HL-60 (cell line): ENCODE results near the gene FANCC.

Source experiments
- DNase-seq, 2 experiments: peaks; one replicate each; pipeline ENCODE4 v3.0.0-alpha.2; 2010 to 2020; ENCODE audit warnings: low read depth in 1 of 2, low spot score in 1 of 2
- H3K27ac ChIP-seq: fragments of 250-450 bp; sonication (Bioruptor Pico); replicated peaks from 2 replicates; pipeline ENCODE4 v1.5.1; 2020; ENCODE audit warnings: mild to moderate bottlenecking, moderate library complexity
- H3K27me3 ChIP-seq: fragments of 250-450 bp; sonication (Bioruptor Pico); 2 replicates; pipeline ENCODE4 v1.5.1; 2021; ENCODE audit warnings: mild to moderate bottlenecking, moderate library complexity; ENCODE audit not compliant: insufficient read depth, poor library complexity, severe bottlenecking
- H3K4me3 ChIP-seq: replicated peaks from 2 replicates; pipeline ENCODE4 v1.5.1; 2011; ENCODE audit warnings: mild to moderate bottlenecking, control low read depth, low read length; ENCODE audit not compliant: insufficient read depth
- GABPA ChIP-seq: IDR thresholded peaks from 2 replicates; pipeline ENCODE4 v1.6.1; 2012; ENCODE audit warnings: low read depth
- POLR2AphosphoS5 ChIP-seq: IDR thresholded peaks from 2 replicates; pipeline ENCODE4 v1.6.1; 2012; ENCODE audit warnings: low read depth
- SPI1 ChIP-seq: IDR thresholded peaks from 2 replicates; pipeline ENCODE4 v1.6.1; 2012; ENCODE audit warnings: low read depth, mild to moderate bottlenecking, borderline replicate concordance
- TF ChIP-seq, protein P1 (sequence below): IDR thresholded peaks from one replicate; pipeline ENCODE4 v1.5.1; 2011; ENCODE audit warnings: low read length, control low read depth, inconsistent platforms; ENCODE audit not compliant: insufficient read depth
- TF ChIP-seq, protein P2 (sequence below): IDR thresholded peaks from 2 replicates; pipeline ENCODE4 v1.6.1; 2012; ENCODE audit warnings: low read depth; ENCODE audit not compliant: insufficient replicate concordance

The FANCC gene

DNA sequence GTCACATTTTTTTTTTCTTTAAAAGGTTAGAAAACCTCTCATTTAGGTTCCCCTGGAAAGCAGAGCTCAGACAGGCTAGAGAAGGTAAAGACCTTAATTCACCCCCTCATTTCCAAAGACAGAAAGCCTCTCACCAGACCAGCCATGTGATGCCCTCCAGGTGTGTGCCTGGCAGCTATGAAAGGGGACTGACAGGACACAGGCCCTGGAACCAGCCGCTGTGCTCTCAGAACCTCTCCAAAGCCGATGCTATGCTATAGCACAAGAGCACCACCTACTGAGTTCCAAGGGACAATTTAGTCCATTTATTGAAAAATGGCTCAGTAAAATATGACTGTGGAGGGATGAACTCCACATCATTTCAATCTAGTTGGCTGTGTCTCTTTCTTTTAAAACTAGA, 48.8 kb downstream of the FANCC start:
- DNase-seq = no peak
- Histone ChIP-seq H3K4me3 (no peak overlapping the region), H3K27me3 (no peaks in the 10 kb centered on the region), H3K27ac (no peak overlapping the region)
- TF ChIP-seq, protein P1, sequence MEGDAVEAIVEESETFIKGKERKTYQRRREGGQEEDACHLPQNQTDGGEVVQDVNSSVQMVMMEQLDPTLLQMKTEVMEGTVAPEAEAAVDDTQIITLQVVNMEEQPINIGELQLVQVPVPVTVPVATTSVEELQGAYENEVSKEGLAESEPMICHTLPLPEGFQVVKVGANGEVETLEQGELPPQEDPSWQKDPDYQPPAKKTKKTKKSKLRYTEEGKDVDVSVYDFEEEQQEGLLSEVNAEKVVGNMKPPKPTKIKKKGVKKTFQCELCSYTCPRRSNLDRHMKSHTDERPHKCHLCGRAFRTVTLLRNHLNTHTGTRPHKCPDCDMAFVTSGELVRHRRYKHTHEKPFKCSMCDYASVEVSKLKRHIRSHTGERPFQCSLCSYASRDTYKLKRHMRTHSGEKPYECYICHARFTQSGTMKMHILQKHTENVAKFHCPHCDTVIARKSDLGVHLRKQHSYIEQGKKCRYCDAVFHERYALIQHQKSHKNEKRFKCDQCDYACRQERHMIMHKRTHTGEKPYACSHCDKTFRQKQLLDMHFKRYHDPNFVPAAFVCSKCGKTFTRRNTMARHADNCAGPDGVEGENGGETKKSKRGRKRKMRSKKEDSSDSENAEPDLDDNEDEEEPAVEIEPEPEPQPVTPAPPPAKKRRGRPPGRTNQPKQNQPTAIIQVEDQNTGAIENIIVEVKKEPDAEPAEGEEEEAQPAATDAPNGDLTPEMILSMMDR = no peak
- TF ChIP-seq, protein P2, sequence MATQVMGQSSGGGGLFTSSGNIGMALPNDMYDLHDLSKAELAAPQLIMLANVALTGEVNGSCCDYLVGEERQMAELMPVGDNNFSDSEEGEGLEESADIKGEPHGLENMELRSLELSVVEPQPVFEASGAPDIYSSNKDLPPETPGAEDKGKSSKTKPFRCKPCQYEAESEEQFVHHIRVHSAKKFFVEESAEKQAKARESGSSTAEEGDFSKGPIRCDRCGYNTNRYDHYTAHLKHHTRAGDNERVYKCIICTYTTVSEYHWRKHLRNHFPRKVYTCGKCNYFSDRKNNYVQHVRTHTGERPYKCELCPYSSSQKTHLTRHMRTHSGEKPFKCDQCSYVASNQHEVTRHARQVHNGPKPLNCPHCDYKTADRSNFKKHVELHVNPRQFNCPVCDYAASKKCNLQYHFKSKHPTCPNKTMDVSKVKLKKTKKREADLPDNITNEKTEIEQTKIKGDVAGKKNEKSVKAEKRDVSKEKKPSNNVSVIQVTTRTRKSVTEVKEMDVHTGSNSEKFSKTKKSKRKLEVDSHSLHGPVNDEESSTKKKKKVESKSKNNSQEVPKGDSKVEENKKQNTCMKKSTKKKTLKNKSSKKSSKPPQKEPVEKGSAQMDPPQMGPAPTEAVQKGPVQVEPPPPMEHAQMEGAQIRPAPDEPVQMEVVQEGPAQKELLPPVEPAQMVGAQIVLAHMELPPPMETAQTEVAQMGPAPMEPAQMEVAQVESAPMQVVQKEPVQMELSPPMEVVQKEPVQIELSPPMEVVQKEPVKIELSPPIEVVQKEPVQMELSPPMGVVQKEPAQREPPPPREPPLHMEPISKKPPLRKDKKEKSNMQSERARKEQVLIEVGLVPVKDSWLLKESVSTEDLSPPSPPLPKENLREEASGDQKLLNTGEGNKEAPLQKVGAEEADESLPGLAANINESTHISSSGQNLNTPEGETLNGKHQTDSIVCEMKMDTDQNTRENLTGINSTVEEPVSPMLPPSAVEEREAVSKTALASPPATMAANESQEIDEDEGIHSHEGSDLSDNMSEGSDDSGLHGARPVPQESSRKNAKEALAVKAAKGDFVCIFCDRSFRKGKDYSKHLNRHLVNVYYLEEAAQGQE = no peak
- TF ChIP-seq SPI1 (no peak), POLR2AphosphoS5 (no peak), GABPA (no peak)

DNA sequence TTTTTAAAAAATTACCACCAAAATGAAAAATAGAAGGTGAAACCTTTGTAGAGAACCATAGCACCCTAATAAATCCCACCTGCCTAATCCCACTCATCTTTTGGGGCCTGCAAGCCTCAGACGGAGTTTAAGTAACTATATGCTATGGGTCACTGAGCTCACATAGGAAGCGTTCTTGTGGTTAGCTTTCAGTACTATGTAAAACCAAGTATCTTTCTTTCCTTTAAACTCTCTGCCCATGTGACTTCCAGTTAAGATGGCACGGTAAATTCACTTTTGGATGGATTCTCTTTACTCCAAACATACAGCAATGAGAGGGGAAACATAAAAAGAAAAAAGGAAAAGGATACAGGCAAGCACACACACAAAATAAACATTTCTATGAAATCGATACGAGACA, 50.9 kb downstream of the FANCC start:
- H3K27me3 ChIP-seq = no peaks in the 10 kb centered on the region
- no peak overlapping the region for H3K27ac ChIP-seq
- H3K4me3 ChIP-seq = no peak overlapping the region
- DNase-seq = no peak
- TF ChIP-seq POLR2AphosphoS5 (no peak), SPI1 (no peak), GABPA (no peak)
- TF ChIP-seq, protein P1 = no peak
- TF ChIP-seq, protein P2 = no peak

DNA sequence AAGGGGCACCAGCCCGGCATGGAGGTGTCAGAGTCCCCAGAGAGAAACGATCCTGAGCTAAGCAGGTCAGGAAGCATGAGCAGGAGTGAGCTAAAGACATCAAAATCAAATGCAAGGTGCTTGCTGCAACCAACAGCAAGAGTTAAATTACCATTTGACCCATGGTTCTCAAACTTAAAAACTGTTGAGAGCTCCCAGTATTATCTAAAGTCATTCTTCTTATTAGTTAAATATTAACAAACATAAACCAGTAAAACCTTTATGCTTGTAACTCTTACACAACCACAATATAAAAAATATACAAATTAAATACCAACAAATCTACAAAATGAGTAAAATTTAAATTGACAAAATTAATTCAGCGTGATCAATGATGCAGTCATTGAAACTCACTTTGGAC, 51.5 kb downstream of the FANCC start:
- Histone ChIP-seq H3K27me3 (no peaks in the 10 kb centered on the region), H3K27ac (no peak overlapping the region), H3K4me3 (no peak overlapping the region)
- no peak for DNase-seq
- TF ChIP-seq, protein P2 = no peak
- TF ChIP-seq SPI1 = no peak
- TF ChIP-seq GABPA = no peak
- TF ChIP-seq, protein P1 = no peak
- TF ChIP-seq POLR2AphosphoS5 = no peak
